Ovary (tissue), 9 donors: ENCODE data around the gene MKLN1. TPM values are rescaled to one million over a fixed set of nuclear protein-coding genes. Genes with fewer than 3 reads are reported as not detected.

Experiments
- DNase-seq, 5 donors: peaks; one replicate each; pipeline ENCODE4 v3.0.0-alpha.2; 2019 to 2020
- H3K27ac ChIP-seq, 2 donors: fragments of 200-600 bp; one replicate each; pipeline versions ENCODE4 v1.5.1 to v1.8.0; 2019 to 2022
- H3K27me3 ChIP-seq: fragments of 200-600 bp; one replicate; pipeline ENCODE4 v1.8.0; 2022
- H3K36me3 ChIP-seq: fragments of 200-600 bp; sonication (generic); one replicate; pipeline ENCODE4 v1.5.1; 2019
- H3K4me1 ChIP-seq: one replicate; pipeline ENCODE4 v1.8.1; 2013; ENCODE audit warnings: mild to moderate bottlenecking, moderate library complexity; ENCODE audit not compliant: insufficient read depth
- H3K4me3 ChIP-seq: fragments of 200-600 bp; sonication (generic); one replicate; pipeline ENCODE4 v1.5.1; 2017
- H3K9me3 ChIP-seq, 2 donors: fragments of 200-600 bp in 1 of 2; sonication (generic) in 1 of 2; one replicate each; pipeline versions ENCODE4 v1.5.1 to v1.8.1; 2013 to 2019; ENCODE audit warnings: mild to moderate bottlenecking in 1 of 2, moderate library complexity in 1 of 2
- EP300 ChIP-seq: sonication (generic); formaldehyde crosslinking; IDR thresholded peaks from one replicate; pipeline ENCODE4 v1.6.1; 2017; ENCODE audit warnings: antibody characterized with exemption
- POLR2A ChIP-seq: fragments of 450-650 bp; IDR thresholded peaks from one replicate; pipeline ENCODE4 v1.6.1; 2017; ENCODE audit warnings: antibody characterized with exemption, mild to moderate bottlenecking, moderate library complexity
- WGBS, 3 donors: extraction: QIAGEN DNeasy Blood & Tissue Kit in 1 of 3; methylation state at CpG; one replicate each; pipeline versions ENCODE4 v1.1.5 to v1.1.7; 2013 to 2017; 5-methylcytosine and 5-hydroxymethylcytosine counted together
- intact Hi-C, 4 donors: fragments of 100-400 bp; cut with DNase I; formaldehyde crosslinking; loops; one replicate each; pipeline versions ENCODE4 v1.11.0 to v1.15.1; 2022 to 2023
- polyA plus RNA-seq, 2 donors: library from polyadenylated mRNA; stranded (reverse); fragments of 200-250 nt in 1 of 2; fragments of 350-450 nt in 1 of 2; fragmentation: Illumina TruSeq in 1 of 2; extraction: RNeasy Lipid Tissue Mini Kit (QIAGEN cat#74804) in 1 of 2; gene quantifications; one replicate each; pipeline ENCODE4 v1.2.3, GENCODE V29; 2013 to 2014
- total RNA-seq, 7 donors: library from RNA; depleted of rRNA in 2 of 7; stranded (reverse); fragments of >200 nt in 2 of 7; fragmentation: NEBNext Ultra II Directional in 3 of 7; extraction: Animal tissue kit (Norgen Biotek cat#: 25700) in 3 of 7; gene quantifications; one replicate each; pipeline versions ENCODE4 v1.1.0 to v1.2.4, GENCODE V29; 2016 to 2023
- TF ChIP-seq, protein P1 (sequence below), 3 donors: fragments of 450-650 bp in 2 of 3; fragments of 200-600 bp in 1 of 3; IDR thresholded peaks; one replicate each; pipeline versions ENCODE4 v1.5.1 to v1.8.0; 2016 to 2022; ENCODE audit warnings: antibody characterized with exemption in 3 of 3, mild to moderate bottlenecking in 1 of 3
- donor health status: DM: no; HTN: no; CAD: no; lungs with moderate emphysema.
- donor health status: DM: no; HTN: no; CAD: no.
- donor health status: Bipolar disorder and iron deficiency.
- donor health status: DM: yes; HTN: yes; CAD: no.
- donor health status: DM: no; HTN: no; CAD: no.
- donor health status: DM: yes; HTN: yes; CAD: no.

MKLN1 gene
- total and polyA plus RNA-seq, 9 donors = 12.7 to 87.1 (median 53.8) TPM

DNA sequence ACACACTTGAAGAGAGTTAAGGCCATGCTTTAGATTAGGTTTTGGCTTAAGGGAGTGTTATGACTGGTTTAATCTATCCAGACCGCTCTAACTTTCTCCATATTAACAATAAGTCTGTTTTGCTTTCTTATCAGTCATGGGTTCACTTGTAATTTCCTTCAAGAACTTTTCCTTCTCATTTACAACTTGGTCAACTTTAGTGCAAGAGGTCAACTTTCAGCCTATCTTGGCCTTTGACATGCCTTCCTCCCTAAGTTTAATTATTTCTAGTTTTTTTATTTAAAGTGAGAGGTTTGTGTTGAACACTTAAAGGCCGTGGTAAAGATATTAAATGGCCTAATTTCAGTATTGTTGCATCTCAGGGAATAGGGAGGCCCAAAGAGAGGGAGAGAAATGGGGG is 75.6 kb downstream of the MKLN1 start:
- DNase-seq = no peak
- TF ChIP-seq, protein P1, sequence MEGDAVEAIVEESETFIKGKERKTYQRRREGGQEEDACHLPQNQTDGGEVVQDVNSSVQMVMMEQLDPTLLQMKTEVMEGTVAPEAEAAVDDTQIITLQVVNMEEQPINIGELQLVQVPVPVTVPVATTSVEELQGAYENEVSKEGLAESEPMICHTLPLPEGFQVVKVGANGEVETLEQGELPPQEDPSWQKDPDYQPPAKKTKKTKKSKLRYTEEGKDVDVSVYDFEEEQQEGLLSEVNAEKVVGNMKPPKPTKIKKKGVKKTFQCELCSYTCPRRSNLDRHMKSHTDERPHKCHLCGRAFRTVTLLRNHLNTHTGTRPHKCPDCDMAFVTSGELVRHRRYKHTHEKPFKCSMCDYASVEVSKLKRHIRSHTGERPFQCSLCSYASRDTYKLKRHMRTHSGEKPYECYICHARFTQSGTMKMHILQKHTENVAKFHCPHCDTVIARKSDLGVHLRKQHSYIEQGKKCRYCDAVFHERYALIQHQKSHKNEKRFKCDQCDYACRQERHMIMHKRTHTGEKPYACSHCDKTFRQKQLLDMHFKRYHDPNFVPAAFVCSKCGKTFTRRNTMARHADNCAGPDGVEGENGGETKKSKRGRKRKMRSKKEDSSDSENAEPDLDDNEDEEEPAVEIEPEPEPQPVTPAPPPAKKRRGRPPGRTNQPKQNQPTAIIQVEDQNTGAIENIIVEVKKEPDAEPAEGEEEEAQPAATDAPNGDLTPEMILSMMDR (IDR thresholded peaks at IDR 0.05) = no peak
- TF ChIP-seq POLR2A = no peak
- TF ChIP-seq EP300 = no peak
- Histone ChIP-seq H3K27ac (no peak overlapping the region), H3K4me3 (no peak overlapping the region), H3K4me1 (peaks cover 2% of the 10 kb centered on the region), H3K9me3 (no peaks in the 10 kb centered on the region), H3K36me3 (no peaks in the 10 kb centered on the region), H3K27me3 (no peaks in the 10 kb centered on the region)
- intact Hi-C loops = no loop called here
- WGBS, 3 donors = 59 to 71% (median 62%) methylated on average over 2 of the region's 2 CpGs

DNA sequence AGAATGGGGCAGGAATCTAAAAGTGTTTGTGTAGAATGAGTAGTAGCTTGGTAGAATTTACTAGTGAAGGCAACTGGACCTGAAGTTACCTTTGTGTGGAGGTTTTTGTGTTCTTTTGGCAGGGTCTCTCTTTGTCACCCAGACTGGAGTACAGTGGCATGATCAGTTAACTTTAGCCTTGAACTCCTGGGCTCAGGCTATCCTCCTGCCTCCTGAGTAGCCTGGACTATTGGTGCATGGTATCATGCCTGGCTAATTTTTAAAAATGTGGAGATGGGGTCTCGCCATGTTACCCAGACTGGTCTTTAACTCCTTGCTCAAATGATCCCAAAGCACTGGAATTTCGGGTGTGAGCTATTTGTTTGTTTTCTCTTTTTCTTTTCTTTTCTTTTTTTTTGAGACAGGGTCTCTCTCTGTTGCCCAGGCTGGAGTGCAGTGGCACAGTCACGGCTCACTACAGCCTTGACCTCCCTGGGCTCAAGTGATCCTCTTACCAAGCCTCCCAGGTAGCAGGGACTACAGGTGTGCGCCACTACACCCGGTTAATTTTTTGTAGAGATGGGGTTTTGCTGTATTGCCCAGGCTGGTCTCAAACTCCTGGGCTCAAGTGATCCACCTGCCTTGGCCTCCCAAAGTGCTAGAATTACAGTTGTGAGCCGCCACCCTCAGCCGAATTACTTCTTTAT is 76.7 kb downstream of the MKLN1 start:
- DNase-seq = no peak
- 97 to 98% (median 97%) methylated on average over 7 of the region's 7 CpGs for WGBS, 3 donors
- peaks cover 2% of the 10 kb centered on the region for H3K4me1 ChIP-seq

DNA sequence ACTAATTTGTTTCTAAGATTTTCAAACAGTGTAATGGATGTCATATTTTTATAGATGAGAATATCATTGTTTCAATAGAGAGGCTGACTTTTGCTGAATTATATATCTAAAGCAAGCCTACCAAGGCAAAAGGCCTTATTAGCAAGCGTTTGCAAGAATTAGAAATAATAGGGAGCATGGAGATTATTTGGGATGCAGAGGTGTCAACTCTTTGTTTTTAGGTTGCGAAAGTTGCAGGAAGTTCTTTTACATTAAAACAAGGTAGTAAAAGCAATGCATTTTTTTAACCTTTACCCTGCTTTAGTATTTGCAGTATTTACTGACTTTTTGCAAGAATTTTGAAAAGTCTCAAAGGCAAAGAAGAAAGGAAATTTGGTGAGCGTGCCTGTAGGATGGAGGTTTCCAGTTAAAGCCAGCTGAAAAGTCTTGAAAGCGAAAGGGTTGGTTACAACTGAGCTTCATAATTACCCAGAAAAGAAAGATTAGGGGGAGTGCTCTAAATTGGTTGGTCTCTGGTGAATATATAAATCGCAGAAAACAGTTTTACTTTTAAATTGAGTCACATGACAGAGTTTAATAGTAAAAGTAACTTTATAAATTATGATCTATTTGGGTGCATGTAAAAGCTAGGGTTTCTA is 81.6 kb downstream of the MKLN1 start:
- TF ChIP-seq, protein P1 (IDR thresholded peaks at IDR 0.05) = no peak
- no peak for TF ChIP-seq POLR2A
- no peak for TF ChIP-seq EP300
- Histone ChIP-seq H3K27me3 (no peaks in the 10 kb centered on the region), H3K36me3 (no peaks in the 10 kb centered on the region), H3K27ac (no peak overlapping the region), H3K4me3 (no peak overlapping the region), H3K4me1 (peaks cover 2% of the 10 kb centered on the region), H3K9me3 (no peaks in the 10 kb centered on the region)
- DNase-seq = no peak
- 89 to 92% (median 91%) methylated on average over 5 of the region's 5 CpGs for WGBS, 3 donors
- intact Hi-C loops = no loop called here

More for the DNA sequence above, 76.7 kb downstream of the MKLN1 start:
- no peaks in the 10 kb centered on the region for H3K27me3 ChIP-seq
- TF ChIP-seq, protein P1 (IDR thresholded peaks at IDR 0.05) = no peak
- TF ChIP-seq EP300 = no peak
- no peak for TF ChIP-seq POLR2A
- intact Hi-C loops = no loop called here
- H3K4me3 ChIP-seq = no peak overlapping the region
- H3K36me3 ChIP-seq = no peaks in the 10 kb centered on the region
- H3K27ac ChIP-seq = no peak overlapping the region
- no peaks in the 10 kb centered on the region for H3K9me3 ChIP-seq

DNA sequence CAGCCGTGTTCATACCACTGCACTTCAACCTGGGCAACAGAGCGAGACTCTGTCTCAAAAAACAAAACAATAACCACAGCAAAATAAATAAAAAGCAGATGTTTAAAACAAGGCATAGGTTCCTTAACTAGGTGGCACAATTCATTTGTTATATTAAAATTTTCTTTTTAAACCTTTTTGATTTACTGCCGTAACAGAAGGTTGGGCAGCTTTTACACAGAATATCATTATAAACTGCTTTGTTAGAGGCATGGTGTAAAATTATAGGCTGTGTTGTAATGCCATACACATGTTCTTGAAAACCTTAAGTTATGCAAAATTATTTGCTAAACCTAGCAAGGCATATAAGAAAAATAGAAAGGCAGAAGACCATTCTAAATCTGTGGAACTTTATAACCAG is 84.4 kb downstream of the MKLN1 start:
- Histone ChIP-seq H3K27ac (no peak overlapping the region), H3K4me1 (no peaks in the 10 kb centered on the region), H3K9me3 (no peaks in the 10 kb centered on the region), H3K4me3 (no peak overlapping the region), H3K36me3 (no peaks in the 10 kb centered on the region), H3K27me3 (no peaks in the 10 kb centered on the region)
- intact Hi-C loops = no loop called here
- no peak for DNase-seq
- TF ChIP-seq, protein P1 (IDR thresholded peaks at IDR 0.05) = no peak
- TF ChIP-seq POLR2A = no peak
- TF ChIP-seq EP300 = no peak
- WGBS, 3 donors = 59 to 84% (median 70%) methylated on average over 3 of the region's 3 CpGs
